GM21717 (cell line): ENCODE measurements around the gene C19orf33.

Experiments
- ATAC-seq: cut with Tn5 transposase; IDR thresholded peaks from one replicate; pipeline ENCODE4 v1.9.1; 2021; ENCODE audit warnings: mild to moderate bottlenecking, moderate library complexity; ENCODE audit not compliant: unreplicated experiment

The C19orf33 gene

DNA sequence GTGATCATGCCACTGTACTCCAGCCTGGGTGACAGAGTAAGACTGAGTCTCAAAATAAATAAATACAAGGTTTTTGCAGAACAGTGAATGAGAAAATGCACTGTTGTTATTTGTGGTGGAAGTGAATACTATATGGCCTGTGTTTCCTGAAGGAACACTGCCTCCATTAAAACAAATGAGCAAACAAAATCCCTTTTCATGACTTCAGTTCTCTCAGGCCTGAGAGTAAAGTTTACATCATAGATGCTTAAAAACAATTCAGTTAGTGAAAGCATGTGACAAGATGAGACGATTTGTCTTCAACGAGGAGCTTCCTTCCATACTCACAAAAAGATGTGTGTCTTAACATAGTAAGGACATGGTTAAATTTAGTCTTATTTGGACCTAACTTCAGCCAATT is 25.3 kb upstream of the C19orf33 start:
- no peak for ATAC-seq

DNA sequence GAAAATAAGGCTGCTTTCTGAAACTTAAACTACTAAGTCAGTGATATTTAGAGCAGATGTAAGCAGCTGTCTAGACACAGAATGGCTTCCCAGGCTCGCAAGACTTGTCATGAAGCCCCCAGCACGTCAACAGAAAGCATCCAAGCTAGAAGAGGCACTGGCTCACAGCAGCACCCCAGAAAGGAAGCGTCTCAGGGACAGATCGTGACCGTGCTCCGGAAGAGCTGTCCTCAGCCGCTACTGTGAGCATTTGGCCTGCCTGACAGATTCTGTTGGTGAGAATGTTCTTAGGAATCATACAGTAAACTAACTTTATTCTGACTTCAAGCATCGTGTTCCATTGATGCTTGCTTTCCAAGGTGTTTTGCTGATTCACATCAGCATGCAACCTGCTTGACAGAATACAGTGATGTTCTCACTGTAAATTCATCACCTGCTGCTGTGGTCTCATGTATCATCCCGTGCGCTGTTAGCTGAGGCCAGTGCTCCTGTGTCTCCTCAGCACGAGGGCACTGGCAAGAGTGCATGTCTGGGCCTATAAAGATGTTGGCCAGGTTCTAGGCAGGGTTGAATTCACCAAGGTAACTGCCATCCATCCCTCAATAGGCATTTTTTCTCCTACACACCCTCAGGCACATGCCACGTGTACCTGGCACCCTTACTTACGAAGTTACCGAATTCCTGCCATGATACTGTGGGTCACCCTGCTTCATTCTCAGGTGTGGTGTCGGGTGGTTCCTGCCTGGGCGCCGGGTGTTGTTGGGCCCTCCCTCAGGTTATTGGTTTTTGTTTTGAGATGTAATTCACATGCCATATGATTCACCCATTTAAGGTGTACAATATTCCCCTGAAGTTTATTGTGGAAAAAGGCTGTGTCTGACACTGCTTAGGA is 23.8 kb upstream of the C19orf33 start:
- no peak for ATAC-seq

DNA sequence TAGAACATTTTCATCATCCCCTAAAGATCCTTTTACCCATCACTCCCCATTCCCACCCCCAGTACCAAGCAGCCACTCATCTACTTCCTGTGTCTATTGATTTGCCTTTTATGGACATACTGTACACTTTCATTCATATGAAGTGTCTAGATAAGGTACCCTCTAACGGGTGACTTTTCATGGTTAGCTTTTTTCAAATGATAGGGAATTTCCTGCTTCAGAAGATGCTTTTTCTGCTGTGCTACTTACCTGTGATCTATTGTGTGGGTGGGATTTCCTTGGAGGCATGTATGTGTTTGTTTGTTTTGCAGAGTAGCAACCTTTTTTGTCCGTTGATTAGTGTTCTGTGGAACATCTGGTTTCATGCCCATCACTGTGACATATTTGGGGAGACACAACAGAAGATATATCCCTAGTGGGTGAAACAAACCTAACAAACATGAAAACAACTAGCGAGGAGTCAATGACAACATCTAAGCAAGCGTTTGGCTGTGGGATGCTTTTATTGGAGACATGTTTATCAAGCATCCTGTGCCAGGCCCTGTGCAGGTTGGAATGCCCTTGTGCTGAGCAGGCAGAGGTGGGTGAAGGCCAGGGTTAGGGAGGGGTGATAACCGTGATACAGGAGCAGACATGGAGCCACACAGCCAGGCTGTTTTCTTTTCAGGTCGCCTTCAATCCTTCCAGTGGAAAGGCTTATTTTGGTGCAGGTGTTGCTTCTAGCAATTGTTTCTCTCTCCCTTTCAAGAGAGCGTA is 22.1 kb upstream of the C19orf33 start:
- ATAC-seq = no peak

DNA sequence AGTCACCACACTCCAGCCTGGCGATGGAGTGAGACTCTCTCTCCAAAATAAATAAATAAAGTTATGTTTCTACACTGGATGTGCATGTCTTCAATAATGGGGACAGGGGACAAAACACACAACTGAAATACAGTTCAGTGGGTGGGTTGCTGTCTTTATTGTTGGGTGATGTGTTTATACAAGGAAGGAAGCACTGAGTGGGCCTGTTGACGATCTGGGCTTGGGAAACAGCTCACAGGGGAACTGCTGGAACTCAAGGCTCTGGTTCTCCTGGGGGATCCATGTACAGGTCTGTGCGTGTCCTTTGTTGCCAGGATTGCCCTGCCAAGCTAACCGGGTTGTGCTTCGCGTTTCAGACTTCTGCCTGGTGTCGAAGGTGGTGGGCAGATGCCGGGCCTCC is 20.8 kb upstream of the C19orf33 start:
- ATAC-seq = no peak

DNA sequence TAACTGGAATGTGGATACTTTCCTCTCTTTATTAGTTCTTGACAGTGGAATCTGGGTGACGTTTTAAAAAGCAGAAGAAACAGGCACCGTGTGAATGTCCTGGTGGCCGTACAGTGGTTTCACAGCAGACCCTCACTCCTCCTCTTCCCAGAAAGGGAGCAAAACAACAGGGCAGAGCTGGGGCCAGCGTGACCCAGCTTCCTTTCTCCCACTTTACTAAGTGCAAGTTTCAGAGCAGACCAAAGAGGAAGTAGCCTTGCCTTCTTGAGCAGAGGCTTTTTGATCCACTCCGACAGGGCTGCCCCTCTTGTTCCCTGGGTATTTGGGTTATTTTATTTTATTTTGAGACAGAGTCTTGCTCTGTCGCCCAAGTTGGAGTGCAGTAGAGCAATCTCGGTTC is 19.6 kb upstream of the C19orf33 start:
- ATAC-seq = no peak

DNA sequence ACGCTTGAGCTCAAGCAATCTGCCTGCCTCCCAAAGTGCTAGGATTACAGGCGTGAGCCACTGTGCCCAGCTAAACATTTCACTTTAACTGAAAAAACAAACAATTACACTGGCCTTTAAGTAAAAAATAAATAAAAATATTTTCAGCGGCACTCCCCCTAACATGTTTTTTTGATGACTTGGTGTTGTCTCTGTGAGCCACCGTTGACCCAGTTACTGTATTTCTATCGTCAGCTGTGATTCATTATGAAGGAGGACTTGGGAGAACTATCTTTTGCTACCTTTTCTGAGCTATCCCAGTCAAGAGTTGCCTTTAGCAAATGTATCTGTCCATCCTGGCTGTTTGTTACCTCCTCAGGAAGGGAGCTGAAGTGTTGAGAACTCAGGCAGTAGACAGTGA is 18.5 kb upstream of the C19orf33 start:
- no peak for ATAC-seq

DNA sequence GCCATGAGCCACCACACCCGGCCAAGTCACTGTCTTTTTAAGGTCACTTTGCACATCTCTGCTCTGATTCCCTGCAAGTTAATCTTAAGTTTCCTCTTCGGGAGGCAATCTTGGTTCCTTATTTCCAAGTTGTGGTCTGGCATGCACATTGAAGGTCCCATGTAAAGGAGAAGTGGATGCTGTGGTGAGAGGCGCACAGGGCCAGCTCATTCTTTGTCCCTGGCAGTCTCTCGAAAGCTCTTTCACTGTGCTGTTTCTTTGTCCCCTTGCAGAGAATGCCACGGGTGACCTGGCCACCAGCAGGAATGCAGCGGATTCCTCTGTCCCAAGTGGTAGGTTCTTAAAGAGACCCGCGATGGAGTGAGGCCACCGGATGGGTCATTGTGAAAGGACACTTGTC is 16.4 kb upstream of the C19orf33 start:
- ATAC-seq = no peak

DNA sequence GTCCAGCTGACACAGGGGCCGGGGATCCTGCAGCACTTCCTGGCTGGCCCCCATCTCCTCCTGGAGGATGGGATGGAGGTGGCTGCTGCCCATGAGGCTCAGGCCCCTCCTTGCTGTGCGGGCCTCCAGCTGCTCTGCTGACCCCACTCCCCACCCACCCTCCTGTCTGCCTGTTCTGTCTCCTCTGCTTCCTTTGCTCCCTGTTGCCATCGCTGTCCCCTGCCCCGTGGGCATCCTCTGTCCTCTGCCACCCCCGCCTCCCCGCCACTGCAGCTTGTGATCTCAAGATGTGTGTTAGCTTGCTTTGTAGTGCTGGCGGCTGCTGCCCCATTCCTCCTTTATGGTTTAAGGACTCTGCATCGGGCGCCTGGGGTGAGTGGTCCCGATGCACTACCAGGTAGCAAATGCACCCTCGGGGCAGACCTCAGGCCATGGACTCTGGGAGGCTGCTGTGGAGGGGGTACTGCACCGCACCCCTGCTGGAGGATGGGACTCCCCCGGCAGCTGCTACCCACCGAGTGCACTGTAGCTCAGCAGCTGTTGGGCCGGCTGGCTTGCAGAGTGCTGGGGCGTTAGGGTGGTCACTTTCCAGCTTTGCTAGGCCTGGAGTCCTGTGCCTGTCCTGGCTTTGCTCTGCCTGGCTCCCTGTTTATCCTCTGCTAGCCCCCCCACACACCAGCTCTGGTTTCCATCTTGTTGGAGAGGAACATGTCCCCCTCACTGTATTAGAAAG is 15.8 kb upstream of the C19orf33 start:
- no peak for ATAC-seq

DNA sequence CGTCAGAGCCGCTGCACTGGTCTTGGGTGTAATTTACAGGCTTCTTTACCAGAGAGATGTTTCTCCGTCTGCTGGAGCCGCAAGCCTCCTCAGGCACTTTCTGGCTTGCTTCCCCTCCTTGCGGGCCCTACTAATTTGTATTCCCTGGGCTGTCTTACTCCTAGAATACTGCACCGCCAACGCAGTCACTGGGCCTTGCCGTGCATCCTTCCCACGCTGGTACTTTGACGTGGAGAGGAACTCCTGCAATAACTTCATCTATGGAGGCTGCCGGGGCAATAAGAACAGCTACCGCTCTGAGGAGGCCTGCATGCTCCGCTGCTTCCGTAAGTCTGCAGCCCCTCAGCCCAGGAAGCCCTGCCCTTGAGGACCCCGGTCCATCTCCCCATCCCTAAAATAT is 14.1 kb upstream of the C19orf33 start:
- no peak for ATAC-seq

DNA sequence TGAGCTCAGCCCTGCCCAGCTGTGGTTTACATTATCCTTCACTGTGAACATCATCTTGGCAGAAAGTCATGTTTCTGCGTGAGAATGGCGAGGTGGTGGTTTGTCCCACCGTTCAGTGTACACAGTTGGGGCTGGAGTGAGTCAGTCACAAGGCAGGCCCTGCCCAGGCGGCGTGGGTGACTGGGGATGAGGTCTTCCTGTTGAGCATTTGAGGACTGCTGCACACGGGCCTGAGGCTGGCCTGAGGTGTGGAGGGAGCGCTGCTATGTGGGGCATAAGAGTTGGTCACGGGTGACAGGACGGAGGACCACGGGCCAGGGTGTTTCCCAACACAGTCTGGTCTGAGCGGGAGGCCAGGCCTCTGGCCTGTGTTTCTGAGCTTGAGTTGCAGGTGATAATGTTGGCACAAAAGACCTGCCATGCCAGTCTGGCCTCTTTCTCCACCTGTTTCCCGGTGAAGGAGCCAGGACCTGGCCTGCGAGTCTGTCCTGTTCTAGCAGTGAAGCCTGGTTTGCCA is 13.4 kb upstream of the C19orf33 start:
- ATAC-seq = no peak

DNA sequence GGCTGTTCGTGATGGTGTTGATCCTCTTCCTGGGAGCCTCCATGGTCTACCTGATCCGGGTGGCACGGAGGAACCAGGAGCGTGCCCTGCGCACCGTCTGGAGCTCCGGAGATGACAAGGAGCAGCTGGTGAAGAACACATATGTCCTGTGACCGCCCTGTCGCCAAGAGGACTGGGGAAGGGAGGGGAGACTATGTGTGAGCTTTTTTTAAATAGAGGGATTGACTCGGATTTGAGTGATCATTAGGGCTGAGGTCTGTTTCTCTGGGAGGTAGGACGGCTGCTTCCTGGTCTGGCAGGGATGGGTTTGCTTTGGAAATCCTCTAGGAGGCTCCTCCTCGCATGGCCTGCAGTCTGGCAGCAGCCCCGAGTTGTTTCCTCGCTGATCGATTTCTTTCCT is 12.2 kb upstream of the C19orf33 start:
- ATAC-seq = no peak

DNA sequence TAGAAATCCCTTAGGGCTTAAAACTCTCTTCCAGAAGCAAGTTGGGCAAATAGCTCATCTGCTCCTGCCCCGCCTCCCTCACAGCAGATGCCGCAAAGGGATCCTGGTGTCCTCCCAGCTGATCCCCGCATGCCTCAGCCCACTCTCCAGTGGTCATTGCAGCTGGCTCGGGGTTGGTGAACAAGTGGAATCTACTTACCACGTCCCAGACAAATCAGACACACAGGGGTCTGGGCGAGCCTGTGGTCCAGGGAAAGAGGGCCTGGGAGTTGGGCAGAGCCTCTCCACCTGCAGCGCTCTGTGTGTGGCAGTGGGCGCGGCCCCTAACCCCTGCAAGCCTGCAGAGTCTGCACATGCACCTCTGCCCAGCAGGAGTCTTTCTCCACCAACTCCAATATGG is 10.8 kb upstream of the C19orf33 start:
- no peak for ATAC-seq

DNA sequence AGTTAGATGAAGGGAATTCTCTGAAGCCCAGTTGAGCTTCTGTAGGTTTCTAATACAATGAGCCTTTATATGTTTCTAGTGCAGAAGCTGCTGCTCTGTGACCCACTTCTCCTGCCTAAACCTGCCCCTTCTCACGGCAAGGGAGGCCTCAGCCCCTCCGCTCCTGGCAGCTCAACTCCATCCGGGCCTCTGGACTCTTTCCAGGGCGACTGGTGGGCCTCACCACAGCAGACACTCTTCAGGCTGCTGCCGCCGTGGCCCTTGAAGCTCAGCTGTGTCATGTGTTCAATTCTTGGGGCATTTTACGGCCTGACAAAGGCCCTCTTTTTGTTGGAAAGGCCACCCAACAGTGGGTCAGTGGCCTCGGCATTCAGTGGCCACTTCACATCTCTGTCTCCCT is 10.0 kb upstream of the C19orf33 start:
- ATAC-seq = no peak

DNA sequence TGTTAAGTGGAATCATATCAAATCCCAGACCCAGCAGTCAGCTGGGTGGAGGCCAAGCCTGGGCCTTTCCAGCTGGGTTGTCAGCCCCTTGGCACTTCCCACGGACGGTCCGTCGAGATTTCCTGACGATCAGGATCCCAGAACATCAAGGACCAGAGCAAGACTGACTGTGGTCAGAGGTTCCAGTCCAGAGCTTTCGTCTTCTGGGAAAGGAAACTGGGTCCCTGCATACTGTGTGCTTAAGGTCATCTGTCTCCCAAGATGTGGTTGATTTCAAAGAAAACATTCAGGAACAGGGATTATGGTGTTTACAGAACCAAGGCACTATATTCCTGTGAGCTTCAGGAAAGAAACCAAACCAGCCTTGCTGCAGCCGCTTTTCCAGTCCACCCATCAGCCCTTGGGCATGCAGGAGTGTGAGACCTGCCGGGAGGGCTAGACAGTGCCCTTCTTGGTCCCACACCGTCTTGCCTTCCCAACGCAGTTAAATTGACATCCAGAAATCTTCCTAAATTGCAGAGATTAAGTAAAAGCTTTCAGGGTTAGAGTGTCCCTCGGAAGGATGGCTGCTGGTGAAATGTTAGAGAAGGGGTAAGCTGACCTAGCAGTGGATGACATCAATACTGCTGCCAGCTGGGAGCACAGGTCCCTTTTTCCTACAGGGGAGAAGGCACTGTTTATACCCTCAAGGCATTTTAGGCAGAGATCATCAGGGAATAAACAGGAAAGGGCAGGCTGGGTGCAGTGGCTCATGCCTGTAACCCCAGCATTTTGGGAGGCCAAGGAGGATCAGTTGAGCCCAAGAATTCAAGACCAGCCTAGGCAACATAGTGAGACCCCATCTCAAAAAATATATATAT is 5.0 kb upstream of the C19orf33 start:
- no peak for ATAC-seq

DNA sequence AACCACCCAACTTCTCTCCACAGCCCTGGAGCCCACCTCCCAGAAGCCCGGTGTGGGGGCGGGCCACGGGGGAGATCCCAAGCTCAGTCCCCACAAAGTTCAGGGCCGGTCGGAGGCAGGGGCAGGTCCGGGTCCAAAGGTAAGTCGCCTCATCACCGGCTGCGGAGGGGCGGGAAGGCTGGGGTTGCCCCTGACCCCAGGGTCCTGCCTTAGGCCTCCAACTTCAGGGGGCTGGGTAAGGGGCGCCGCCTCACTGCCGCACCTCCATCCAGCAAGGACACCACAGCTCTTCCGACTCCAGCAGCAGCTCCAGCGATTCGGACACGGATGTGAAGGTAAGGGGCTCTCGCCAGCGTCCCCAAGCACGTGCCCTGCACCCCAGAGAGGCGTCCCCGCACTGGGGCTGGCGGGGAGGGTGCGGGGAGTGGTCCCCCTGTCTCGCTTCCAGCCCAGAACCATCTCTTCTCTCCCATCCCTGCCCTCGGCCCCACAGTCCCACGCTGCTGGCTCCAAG is 358 bp downstream of the C19orf33 start:
- no peak for ATAC-seq

DNA sequence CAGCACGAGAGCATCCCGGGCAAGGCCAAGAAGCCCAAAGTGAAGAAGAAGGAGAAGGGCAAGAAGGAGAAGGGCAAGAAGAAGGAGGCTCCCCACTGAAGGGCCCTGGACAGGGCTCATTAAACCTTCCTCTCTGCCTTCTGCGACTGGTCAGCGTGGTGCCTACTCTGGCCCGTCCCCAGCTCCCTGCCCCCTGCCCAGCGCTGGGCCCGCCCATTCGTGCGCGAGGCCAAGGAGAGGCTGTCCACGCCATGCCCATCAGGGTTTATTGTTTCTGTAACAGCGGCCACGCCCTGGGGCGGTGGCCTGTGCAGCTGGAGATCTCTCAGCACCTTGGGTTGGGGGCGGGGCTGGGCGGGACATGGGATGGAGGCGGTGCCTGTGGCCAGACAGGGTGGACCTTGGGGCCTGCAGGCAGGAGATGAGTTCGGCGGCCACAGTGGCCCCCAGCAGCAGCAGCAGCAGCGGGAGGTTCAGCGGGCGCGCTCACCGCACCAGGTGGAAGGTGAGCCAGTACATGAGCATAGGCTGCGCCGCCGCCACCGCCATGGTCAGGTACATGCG is 897 bp downstream of the C19orf33 start:
- no peak for ATAC-seq

DNA sequence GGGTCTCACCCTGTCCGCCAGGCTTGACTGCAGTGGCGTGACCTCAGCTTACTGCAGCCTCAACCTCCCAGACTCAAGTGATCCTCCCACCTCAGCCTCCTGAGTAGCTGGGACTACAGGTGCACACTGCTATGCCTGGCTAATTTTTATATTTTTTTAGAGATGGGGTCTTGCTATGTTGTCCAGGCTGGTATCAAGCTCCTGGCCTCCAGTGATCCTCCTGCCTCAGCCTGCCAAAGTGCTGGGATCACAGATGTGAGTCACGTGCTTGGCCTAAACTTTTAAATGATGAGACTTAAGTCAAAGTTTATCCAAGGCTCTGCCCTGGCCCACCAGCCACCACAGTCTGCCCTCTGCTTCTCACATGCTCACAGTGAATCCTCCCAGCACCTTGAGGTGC is 2.2 kb downstream of the C19orf33 start:
- ATAC-seq = no peak

DNA sequence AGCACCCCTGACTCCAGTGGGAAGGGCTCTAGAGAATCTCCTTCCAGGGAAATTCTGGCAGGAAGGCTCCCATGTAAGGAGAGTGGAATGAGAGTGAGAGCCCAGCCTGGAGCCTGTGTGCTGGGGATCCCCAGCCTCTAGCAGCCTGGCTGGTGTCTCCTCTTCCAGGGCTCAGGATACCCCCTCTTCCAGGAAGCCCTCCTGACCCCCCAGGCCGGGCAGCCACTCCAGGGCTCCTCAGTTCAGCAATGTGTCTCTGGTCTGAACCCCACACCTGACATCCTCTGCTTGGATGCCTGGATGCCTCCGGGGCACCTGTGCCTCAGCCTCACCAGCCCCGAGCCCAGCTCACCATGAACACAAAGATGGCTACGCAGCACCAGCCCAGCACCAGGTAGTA is 3.0 kb downstream of the C19orf33 start:
- ATAC-seq = no peak

DNA sequence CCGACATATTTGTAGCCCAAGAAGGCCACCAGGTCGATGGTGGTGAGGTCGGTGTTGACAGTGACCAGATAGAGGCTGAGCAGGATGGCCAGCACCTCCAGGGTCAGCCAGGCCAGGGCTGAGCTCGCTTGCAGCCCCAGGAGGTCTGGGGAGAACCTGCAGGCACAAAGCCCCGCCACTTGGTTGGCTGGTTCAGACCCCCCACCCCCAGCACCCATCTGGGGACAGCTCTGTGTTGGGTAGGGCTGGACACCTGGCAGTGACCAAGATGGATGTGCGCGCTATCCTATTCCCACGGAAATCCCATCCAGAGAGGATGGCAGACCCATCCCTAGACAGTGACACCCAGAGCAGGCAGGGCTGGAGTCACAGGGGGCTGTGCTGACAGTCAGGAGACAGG is 3.5 kb downstream of the C19orf33 start:
- no peak for ATAC-seq
